NCI-H2081 treated with DMSO at 0.1 percent for 48 hours (cell line): ENCODE measurements around the gene PKD2L2.
"Not testable (repeated sequence)": the region's sequence is repeated elsewhere in the genome, so short reads cannot be mapped to it uniquely, and the experiment has no call there.

Experiments used
- DNase-seq: peaks from one replicate; lab custom pipeline; 2025; lab: John Stamatoyannopoulos, UW

PKD2L2 gene

GRCh38 chr5:137957948-137958347 is 68.7 kb downstream of the PKD2L2 start:
- DNase-seq = no peak

- DNase-seq = no peak
Measured at GRCh38 chr5:137959488-137959887, 70.2 kb downstream of the PKD2L2 start.

DNA sequence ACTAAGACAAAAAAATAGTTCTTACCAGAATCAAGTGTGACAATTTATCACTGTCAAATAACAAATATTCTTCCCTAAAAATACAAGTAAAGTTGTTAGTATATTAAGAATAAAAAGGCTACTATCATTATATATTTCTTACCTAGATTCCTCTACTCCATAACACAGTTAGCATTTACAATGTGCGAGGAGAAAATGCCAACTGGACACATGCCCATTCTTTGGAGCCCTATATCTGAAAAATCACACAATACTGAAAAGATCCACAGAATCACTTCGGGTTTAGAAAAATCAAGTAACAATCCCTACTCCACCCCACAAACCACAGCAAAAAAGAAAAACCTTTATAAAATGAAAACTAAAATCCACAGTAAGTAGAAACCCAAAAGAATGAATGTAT is 70.9 kb downstream of the PKD2L2 start:
- no peak for DNase-seq

DNA sequence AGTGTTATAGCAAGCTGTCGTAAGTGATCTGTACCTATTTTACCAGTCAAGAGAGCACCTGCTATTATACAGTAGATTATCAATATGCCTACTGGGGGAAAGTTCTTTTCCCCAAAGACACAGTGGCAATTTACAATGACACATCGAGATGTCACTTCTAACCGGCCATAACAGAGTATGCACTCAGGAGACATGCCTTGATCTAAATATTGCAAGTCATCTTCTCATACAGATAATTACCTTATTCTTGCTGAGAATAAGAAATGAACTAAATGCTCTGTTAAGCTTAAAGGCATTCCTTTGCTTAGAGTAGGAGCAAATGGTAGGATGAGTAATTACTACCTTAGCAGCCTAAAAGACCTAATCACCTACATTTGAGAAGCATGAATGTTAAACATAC is 71.6 kb downstream of the PKD2L2 start:
- DNase-seq = no peak

DNA sequence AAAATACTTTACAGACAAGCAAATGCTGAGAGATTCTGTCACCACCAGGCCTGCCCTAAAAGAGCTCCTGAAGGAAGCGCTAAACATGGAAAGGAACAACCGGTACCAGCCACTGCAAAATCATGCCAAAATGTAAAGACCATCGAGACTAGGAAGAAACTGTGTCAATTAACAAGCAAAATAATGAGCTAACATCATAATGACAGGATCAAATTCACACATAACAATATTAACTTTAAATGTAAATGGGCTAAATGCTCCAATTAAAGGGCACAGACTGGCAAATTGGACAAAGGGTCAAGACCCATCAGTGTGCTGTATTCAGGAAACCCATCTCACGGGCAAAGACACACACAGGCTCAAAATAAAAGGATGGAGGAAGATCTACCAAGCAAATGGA is 81.1 kb downstream of the PKD2L2 start:
- not testable (repeated sequence) for DNase-seq

GRCh38 chr5:137975208-137975607 is 86.0 kb downstream of the PKD2L2 start:
- DNase-seq = no peak

GRCh38 chr5:137989419-137989818 is 100.2 kb downstream of the PKD2L2 start:
- DNase-seq = no peak
